GM12878 (cell line): ENCODE results near the gene DDAH1. TPM values are rescaled to one million over a fixed set of nuclear protein-coding genes. Genes with fewer than 3 reads are reported as not detected.

Source experiments
- ATAC-seq: fragments of 200-7000 bp; cut with Tn5 transposase; 3 replicates; pipeline ENCODE4 v1.9.1; 2020; ENCODE audit warnings: mild to moderate bottlenecking, moderate library complexity
- BruUV-seq: library from RNA; stranded (reverse); fragments of 400-500 nt; replicated peaks from 2 replicates; lab custom pipeline; 2021; lab: Mats Ljungman, UMichigan
- CTCF ChIA-PET: fragments of 300-600 bp; sonication (Branson Sonifier 250); formaldehyde crosslinking; extraction: SDS; loops from one replicate; lab custom pipeline; 2021; ENCODE audit warnings: inconsistent platforms; lab: Yijun Ruan, JAX
- POLR2A ChIA-PET: fragments of 350-600 bp; formaldehyde crosslinking; extraction: SDS; loops from one replicate; lab custom pipeline; 2021; ENCODE audit warnings: inconsistent platforms; lab: Charles Lee
- RAD21 ChIA-PET: fragments of 300-600 bp; sonication (Branson Sonifier 250); formaldehyde crosslinking; loops from one replicate; lab custom pipeline; 2023; ENCODE audit warnings: antibody characterized with exemption; ENCODE audit not compliant: unreplicated experiment; lab: Charles Lee
- SMC1A ChIA-PET: fragments of 300-600 bp; sonication (Branson Sonifier 250); formaldehyde crosslinking; loops from one replicate; lab custom pipeline; 2023; ENCODE audit not compliant: unreplicated experiment, uncharacterized antibody; lab: Charles Lee
- DNase-seq: peaks from one replicate; pipeline ENCODE4 v3.0.0-alpha.2; 2011; ENCODE audit warnings: low read depth, low spot score
- FAIRE-seq: peaks from 3 replicates; lab custom pipeline; 2011; peaks lifted over from hg19 to GRCh38; lab: Jason Lieb, UNC
- H2AFZ ChIP-seq: 2 replicates; pipeline ENCODE4 v1.6.0; 2011; ENCODE audit warnings: low read depth, low read length, control low read depth; ENCODE audit not compliant: control insufficient read depth
- H3K27ac ChIP-seq: 2 replicates; pipeline ENCODE4 v1.5.1; 2011; ENCODE audit warnings: control low read depth; ENCODE audit not compliant: control insufficient read depth, insufficient read depth
- H3K27me3 ChIP-seq, 2 experiments: replicated peaks in 1 of 2; 2 replicates each; pipeline versions ENCODE4 v1.6.0 to v1.6.1; 2011; ENCODE audit warnings: low read length in 1 of 2; ENCODE audit not compliant: control insufficient read depth in 2 of 2, insufficient read depth in 2 of 2
- H3K36me3 ChIP-seq, 2 experiments: 2 replicates each; pipeline ENCODE4 v1.5.1; 2011; ENCODE audit warnings: low read length in 1 of 2; ENCODE audit not compliant: control insufficient read depth in 2 of 2, insufficient read depth in 2 of 2
- H3K4me1 ChIP-seq: 2 replicates; pipeline ENCODE4 v1.6.1; 2011; ENCODE audit warnings: mild to moderate bottlenecking, low read length, moderate library complexity, mixed read lengths; ENCODE audit not compliant: control insufficient read depth, insufficient read depth
- H3K4me2 ChIP-seq: 2 replicates; pipeline ENCODE4 v1.6.0; 2011; ENCODE audit warnings: control low read depth; ENCODE audit not compliant: control insufficient read depth, insufficient read depth
- H3K4me3 ChIP-seq: fragments of 200-600 bp; sonication (generic); 2 replicates; pipeline ENCODE4 v1.5.1; 2016
- H3K79me2 ChIP-seq: 2 replicates; pipeline ENCODE4 v1.6.0; 2011; ENCODE audit warnings: low read length; ENCODE audit not compliant: control insufficient read depth, insufficient read depth
- H3K9ac ChIP-seq: 2 replicates; pipeline ENCODE4 v1.8.0; 2011; ENCODE audit warnings: low read length, control low read depth, mixed read lengths; ENCODE audit not compliant: control insufficient read depth, insufficient read depth
- H3K9me3 ChIP-seq: replicated peaks from 3 replicates; pipeline ENCODE4 v1.5.1; 2011; ENCODE audit warnings: mild to moderate bottlenecking, low read length; ENCODE audit not compliant: control insufficient read depth, insufficient read depth
- H4K20me1 ChIP-seq: 2 replicates; pipeline ENCODE4 v1.6.0; 2011; ENCODE audit not compliant: control insufficient read depth, insufficient read depth
- CHD4 ChIP-seq: fragments of 200-600 bp; sonication (generic); IDR thresholded peaks from 2 replicates; pipeline ENCODE4 v1.6.1; 2016; ENCODE audit warnings: mild to moderate bottlenecking
- DPF2 ChIP-seq: fragments of 450-650 bp; IDR thresholded peaks from 2 replicates; pipeline ENCODE4 v1.6.1; 2017; ENCODE audit warnings: mild to moderate bottlenecking
- FOXM1 ChIP-seq: IDR thresholded peaks from 2 replicates; pipeline ENCODE4 v1.6.1; 2012; ENCODE audit warnings: low read depth, mild to moderate bottlenecking, inconsistent platforms, low read length, moderate library complexity
- JUND ChIP-seq: IDR thresholded peaks from 2 replicates; pipeline ENCODE4 v1.6.1; 2012; ENCODE audit warnings: low read depth, mild to moderate bottlenecking, low read length, improper control_type of control experiment, moderate library complexity
- KLF5 ChIP-seq: fragments of 450-650 bp; IDR thresholded peaks from 2 replicates; pipeline ENCODE4 v1.6.1; 2014; ENCODE audit warnings: mild to moderate bottlenecking; ENCODE audit not compliant: partially characterized antibody
- TAF1 ChIP-seq: IDR thresholded peaks from 2 replicates; pipeline ENCODE4 v1.6.1; 2011; ENCODE audit warnings: mild to moderate bottlenecking, low read depth, low read length, borderline replicate concordance
- TCF7 ChIP-seq: IDR thresholded peaks from 2 replicates; pipeline ENCODE4 v1.6.1; 2014; ENCODE audit warnings: antibody characterized with exemption, borderline replicate concordance
- WGBS: methylation state at CpG from one replicate; pipeline ENCODE4 v1.1.6; 2016; ENCODE audit warnings: low lambda C conversion rate; ENCODE audit not compliant: insufficient replicate concordance, insufficient coverage; ENCODE audit errors: missing lambda C conversion rate; 5-methylcytosine and 5-hydroxymethylcytosine counted together
- in situ Hi-C: fragments of 300-500 bp; cut with MboI; formaldehyde crosslinking; loops from 9 replicates; pipeline ENCODE4 v1.14.3; 2018; ENCODE audit warnings: mixed read lengths
- intact Hi-C: fragments of 100-400 bp; cut with micrococcal nuclease; formaldehyde crosslinking; loops from one replicate; pipeline ENCODE4 v1.14.2; 2022; ENCODE audit not compliant: unreplicated experiment
- polyA plus RNA-seq, 11 experiments: library from polyadenylated mRNA; depleted of rRNA in 4 of 11; unstranded in 6 of 11; stranded (reverse) in 5 of 11; fragments of >200 nt; fragmentation: Nextera tagmentation in 4 of 11; fragmentation: Illumina TruSeq in 1 of 11; extraction: Ambion mirVana in 4 of 11; extraction: Trizol in 1 of 11; gene quantifications; 1 replicate in 1 of 11; 2 replicates in 10 of 11; pipeline versions ENCODE4 v1.2.1 to v1.2.3, GENCODE V29; 2011 to 2016; ENCODE audit warnings: inconsistent platforms in 2 of 11, missing spikeins in 2 of 11, low read depth in 1 of 11
- total RNA-seq, 4 experiments: library from RNA; depleted of rRNA in 3 of 4; stranded (reverse); fragments of >200 nt in 3 of 4; fragmentation: Illumina TruSeq in 1 of 4; extraction: Trizol in 1 of 4; gene quantifications; 2 replicates each; pipeline versions ENCODE4 v1.2.1 to v1.2.3, GENCODE V29; 2013 to 2021
- TF ChIP-seq, protein P1 (sequence below): IDR thresholded peaks from 2 replicates; pipeline ENCODE4 v1.6.1; 2012; ENCODE audit warnings: low read length, inconsistent platforms
- TF ChIP-seq, protein P2 (sequence below): fragments of 450-650 bp; IDR thresholded peaks from 2 replicates; pipeline ENCODE4 v1.6.1; 2017; ENCODE audit warnings: antibody characterized with exemption, mild to moderate bottlenecking, moderate library complexity
- TF ChIP-seq, protein P3 (sequence below): fragments of 450-650 bp; IDR thresholded peaks from 2 replicates; pipeline ENCODE4 v1.6.1; 2018; ENCODE audit warnings: borderline replicate concordance, mild to moderate bottlenecking; ENCODE audit not compliant: partially characterized antibody

Gene DDAH1
- total and polyA plus RNA-seq, 10 of the 15 experiments (the other 5 are each of a cell fraction or from before 2014, with no cell fraction given), result 0.07 to 0.88 (median 0.27) TPM; not detected in 6

GRCh38 chr1:85386068-85386722 is 78.8 kb downstream of the DDAH1 start (continued):
- TF ChIP-seq TAF1 (no peak), KLF5 (no peak)

DNA sequence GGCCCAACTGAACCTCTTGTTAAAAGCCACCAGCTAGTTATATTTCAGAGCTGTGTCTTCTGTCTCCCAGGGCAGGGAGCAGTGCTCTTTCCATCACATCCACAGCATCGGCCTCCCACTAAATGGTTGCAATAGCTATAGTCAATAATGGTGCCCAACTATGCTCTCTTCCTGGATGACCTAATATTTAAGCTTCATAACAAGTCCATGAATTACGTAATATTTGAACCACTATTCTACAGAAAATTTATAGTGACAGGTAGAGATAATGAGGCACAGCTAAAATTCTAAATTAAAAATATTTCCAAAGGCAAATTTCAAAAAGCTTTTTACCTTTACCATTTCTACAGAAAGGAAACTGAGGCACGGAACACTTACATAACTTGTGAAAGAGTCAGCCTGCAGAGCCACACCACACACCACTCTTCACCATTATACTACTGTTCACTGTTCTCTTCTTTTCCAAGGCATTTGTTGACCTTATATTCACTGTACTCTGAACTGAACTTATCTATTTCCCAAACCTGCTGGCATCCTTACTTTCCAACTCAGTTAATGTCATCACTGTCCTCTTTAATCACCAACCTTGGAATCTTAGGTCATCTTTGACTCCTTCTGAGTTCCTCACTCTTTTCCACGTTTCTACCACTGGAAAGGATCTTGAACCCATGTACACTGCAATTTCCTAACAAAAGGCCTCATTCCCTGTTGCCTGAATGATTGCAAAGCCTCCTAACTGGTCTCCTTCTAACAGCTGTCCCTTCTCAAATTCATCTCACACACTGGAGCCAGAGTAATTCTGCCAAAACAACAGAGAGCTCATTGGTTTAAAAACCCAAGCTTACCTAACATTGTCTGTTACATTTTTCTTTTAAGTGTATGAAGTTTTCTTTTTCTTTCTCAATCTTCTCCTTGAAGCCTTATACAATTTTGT is 85.5 kb downstream of the DDAH1 start:
- no peak for FAIRE-seq
- TF ChIP-seq TCF7, result no peak
- TF ChIP-seq, protein P1, sequence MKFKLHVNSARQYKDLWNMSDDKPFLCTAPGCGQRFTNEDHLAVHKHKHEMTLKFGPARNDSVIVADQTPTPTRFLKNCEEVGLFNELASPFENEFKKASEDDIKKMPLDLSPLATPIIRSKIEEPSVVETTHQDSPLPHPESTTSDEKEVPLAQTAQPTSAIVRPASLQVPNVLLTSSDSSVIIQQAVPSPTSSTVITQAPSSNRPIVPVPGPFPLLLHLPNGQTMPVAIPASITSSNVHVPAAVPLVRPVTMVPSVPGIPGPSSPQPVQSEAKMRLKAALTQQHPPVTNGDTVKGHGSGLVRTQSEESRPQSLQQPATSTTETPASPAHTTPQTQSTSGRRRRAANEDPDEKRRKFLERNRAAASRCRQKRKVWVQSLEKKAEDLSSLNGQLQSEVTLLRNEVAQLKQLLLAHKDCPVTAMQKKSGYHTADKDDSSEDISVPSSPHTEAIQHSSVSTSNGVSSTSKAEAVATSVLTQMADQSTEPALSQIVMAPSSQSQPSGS, result no peak
- TF ChIP-seq DPF2, result no peak
- TF ChIP-seq, protein P2, sequence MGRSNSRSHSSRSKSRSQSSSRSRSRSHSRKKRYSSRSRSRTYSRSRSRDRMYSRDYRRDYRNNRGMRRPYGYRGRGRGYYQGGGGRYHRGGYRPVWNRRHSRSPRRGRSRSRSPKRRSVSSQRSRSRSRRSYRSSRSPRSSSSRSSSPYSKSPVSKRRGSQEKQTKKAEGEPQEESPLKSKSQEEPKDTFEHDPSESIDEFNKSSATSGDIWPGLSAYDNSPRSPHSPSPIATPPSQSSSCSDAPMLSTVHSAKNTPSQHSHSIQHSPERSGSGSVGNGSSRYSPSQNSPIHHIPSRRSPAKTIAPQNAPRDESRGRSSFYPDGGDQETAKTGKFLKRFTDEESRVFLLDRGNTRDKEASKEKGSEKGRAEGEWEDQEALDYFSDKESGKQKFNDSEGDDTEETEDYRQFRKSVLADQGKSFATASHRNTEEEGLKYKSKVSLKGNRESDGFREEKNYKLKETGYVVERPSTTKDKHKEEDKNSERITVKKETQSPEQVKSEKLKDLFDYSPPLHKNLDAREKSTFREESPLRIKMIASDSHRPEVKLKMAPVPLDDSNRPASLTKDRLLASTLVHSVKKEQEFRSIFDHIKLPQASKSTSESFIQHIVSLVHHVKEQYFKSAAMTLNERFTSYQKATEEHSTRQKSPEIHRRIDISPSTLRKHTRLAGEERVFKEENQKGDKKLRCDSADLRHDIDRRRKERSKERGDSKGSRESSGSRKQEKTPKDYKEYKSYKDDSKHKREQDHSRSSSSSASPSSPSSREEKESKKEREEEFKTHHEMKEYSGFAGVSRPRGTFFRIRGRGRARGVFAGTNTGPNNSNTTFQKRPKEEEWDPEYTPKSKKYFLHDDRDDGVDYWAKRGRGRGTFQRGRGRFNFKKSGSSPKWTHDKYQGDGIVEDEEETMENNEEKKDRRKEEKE, result no peak
- TF ChIP-seq, protein P3, sequence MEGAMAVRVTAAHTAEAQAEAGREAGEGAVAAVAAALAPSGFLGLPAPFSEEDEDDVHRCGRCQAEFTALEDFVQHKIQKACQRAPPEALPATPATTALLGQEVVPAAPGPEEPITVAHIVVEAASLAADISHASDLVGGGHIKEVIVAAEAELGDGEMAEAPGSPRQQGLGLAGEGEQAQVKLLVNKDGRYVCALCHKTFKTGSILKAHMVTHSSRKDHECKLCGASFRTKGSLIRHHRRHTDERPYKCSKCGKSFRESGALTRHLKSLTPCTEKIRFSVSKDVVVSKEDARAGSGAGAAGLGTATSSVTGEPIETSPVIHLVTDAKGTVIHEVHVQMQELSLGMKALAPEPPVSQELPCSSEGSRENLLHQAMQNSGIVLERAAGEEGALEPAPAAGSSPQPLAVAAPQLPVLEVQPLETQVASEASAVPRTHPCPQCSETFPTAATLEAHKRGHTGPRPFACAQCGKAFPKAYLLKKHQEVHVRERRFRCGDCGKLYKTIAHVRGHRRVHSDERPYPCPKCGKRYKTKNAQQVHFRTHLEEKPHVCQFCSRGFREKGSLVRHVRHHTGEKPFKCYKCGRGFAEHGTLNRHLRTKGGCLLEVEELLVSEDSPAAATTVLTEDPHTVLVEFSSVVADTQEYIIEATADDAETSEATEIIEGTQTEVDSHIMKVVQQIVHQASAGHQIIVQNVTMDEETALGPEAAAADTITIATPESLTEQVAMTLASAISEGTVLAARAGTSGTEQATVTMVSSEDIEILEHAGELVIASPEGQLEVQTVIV, result no peak
- no peak for TF ChIP-seq FOXM1
- TF ChIP-seq CHD4, result no peak
- TF ChIP-seq JUND, result no peak

More for the DNA sequence above, 85.5 kb downstream of the DDAH1 start:
- no peak overlapping the region for H3K4me2 ChIP-seq
- in situ Hi-C loops (no loop called here), intact Hi-C loops (no loop called here)
- no peaks in the 10 kb centered on the region for H3K4me1 ChIP-seq
- no peak overlapping the region for H3K4me3 ChIP-seq
- H3K9ac ChIP-seq, result no peak overlapping the region
- BruUV-seq, result no TSS peak
- CTCF ChIA-PET, result interaction anchor here (1.1 kb wide), 1 partner anchor 18 kb away, joined by 3 read pairs; no protein-coding TSS in a partner anchor
- no peaks in the 10 kb centered on the region; the same call in 2 of the 3 replicates for H3K9me3 ChIP-seq
- H3K27me3 ChIP-seq, result no peaks in the 10 kb centered on the region; a peak in 1 of 4 replicates
- RAD21 ChIA-PET, result no interaction called here
- no peaks in the 10 kb centered on the region for H3K79me2 ChIP-seq
- 19% methylated on average over 4 of the region's 4 CpGs for WGBS
- no peak overlapping the region for H2AFZ ChIP-seq
- H4K20me1 ChIP-seq, result no peaks in the 10 kb centered on the region
- POLR2A ChIA-PET, result no interaction called here
- H3K27ac ChIP-seq, result no peak overlapping the region
- no peak for ATAC-seq
- no peaks in the 10 kb centered on the region for H3K36me3 ChIP-seq
- SMC1A ChIA-PET, result interaction anchor here (1.6 kb wide), 1 partner anchor 18 kb away, joined by 3 read pairs; no protein-coding TSS in a partner anchor
- no peak for DNase-seq
